ENCODE measurements around the gene RYR3.
"Not testable (repeated sequence)": the region's sequence is repeated elsewhere in the genome, so short reads cannot be mapped to it uniquely, and the experiment has no call there.

The RYR3 gene

DNA sequence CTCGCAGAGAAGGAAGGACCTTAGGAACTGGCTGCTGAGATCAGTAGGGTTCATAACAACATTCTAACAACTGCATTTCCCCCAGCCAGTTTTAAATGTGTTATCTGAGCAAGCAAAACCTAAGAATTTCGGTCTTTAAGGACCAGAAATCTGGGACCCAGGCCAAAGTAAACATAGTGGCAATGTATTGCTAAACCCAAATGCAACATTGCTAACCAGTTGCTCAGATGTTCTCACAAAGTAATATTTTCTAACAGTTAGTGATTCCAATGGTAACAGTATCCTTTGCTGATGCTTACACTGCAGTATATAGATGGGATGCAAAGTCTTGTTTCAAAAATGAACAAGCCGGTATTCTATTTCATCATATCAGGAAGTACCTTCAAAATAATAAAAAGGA, 254.3 kb downstream of the RYR3 start:
- Histone ChIP-seq H3K4me2 (ENCODE audit: low read length) (no peak overlapping the region), H3K9me3 (ENCODE audit: control insufficient read depth, insufficient read depth, low read length) (no peaks in the 10 kb centered on the region), H3K27ac (ENCODE audit: low read depth, low read length) (no peak overlapping the region), H3K27me3 (ENCODE audit: control insufficient read depth, low read length) (no peaks in the 10 kb centered on the region), H3K36me3 (ENCODE audit: control insufficient read depth, low read length) (no peaks in the 10 kb centered on the region), H3K79me2 (ENCODE audit: control insufficient read depth, low read length) (no peaks in the 10 kb centered on the region), H3K4me3 (ENCODE audit: low read length) (no peak overlapping the region), H3K9me2 (replicated peaks; ENCODE audit: control insufficient read depth, low read length) (no peaks in the 10 kb centered on the region), H4K20me1 (ENCODE audit: control insufficient read depth, insufficient read depth, low read depth, low read length) (no peaks in the 10 kb centered on the region), H3F3A (ENCODE audit: control insufficient read depth, insufficient read depth) (no peaks in the 10 kb centered on the region), H3K4me1 (ENCODE audit: control insufficient read depth, low read length) (no peaks in the 10 kb centered on the region)
- TF ChIP-seq EZH2phosphoT487 (IDR thresholded peaks at IDR 0.05; ENCODE audit: borderline replicate concordance, low read length), result no peak

DNA sequence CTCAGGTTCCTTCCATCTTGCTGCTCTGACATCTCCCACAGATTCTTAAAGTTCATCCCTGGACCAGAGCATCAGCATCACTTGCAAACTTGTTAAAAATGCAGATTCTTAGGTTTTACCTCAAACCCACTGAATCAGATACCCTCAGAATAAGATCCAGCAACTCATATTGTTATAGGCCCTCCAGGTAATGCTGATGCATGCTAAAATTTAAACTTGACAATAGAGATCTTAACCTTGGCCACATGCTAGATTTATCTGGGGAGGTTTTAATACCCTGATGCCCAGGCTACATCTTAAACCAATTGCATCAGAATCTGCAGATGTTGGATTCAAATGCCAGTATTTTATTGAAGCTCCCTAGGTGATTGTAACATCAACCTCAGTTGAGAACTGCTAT, 256.9 kb downstream of the RYR3 start:
- no peaks in the 10 kb centered on the region for H3K9me2 ChIP-seq (replicated peaks; ENCODE audit: control insufficient read depth, low read length)
- TF ChIP-seq, protein P1, sequence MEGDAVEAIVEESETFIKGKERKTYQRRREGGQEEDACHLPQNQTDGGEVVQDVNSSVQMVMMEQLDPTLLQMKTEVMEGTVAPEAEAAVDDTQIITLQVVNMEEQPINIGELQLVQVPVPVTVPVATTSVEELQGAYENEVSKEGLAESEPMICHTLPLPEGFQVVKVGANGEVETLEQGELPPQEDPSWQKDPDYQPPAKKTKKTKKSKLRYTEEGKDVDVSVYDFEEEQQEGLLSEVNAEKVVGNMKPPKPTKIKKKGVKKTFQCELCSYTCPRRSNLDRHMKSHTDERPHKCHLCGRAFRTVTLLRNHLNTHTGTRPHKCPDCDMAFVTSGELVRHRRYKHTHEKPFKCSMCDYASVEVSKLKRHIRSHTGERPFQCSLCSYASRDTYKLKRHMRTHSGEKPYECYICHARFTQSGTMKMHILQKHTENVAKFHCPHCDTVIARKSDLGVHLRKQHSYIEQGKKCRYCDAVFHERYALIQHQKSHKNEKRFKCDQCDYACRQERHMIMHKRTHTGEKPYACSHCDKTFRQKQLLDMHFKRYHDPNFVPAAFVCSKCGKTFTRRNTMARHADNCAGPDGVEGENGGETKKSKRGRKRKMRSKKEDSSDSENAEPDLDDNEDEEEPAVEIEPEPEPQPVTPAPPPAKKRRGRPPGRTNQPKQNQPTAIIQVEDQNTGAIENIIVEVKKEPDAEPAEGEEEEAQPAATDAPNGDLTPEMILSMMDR (IDR thresholded peaks at IDR 0.05; ENCODE audit: low read depth, low read length, poor library complexity, severe bottlenecking), result no peak
- no peak for TF ChIP-seq EZH2phosphoT487 (IDR thresholded peaks at IDR 0.05; ENCODE audit: borderline replicate concordance, low read length)
- H3K27me3 ChIP-seq (ENCODE audit: control insufficient read depth, low read length), result no peaks in the 10 kb centered on the region
- no peak overlapping the region for H3K27ac ChIP-seq (ENCODE audit: low read depth, low read length)
- H3K4me2 ChIP-seq (ENCODE audit: low read length), result no peak overlapping the region
- H3K9me3 ChIP-seq (ENCODE audit: control insufficient read depth, insufficient read depth, low read length), result no peaks in the 10 kb centered on the region
- H4K20me1 ChIP-seq (ENCODE audit: control insufficient read depth, insufficient read depth, low read depth, low read length), result no peaks in the 10 kb centered on the region
- H3K36me3 ChIP-seq (ENCODE audit: control insufficient read depth, low read length), result no peaks in the 10 kb centered on the region
- H3K4me3 ChIP-seq (ENCODE audit: low read length), result no peak overlapping the region
- H3K79me2 ChIP-seq (ENCODE audit: control insufficient read depth, low read length), result no peaks in the 10 kb centered on the region
- no peaks in the 10 kb centered on the region for H3F3A ChIP-seq (ENCODE audit: control insufficient read depth, insufficient read depth)
- no peaks in the 10 kb centered on the region for H3K4me1 ChIP-seq (ENCODE audit: control insufficient read depth, low read length)

DNA sequence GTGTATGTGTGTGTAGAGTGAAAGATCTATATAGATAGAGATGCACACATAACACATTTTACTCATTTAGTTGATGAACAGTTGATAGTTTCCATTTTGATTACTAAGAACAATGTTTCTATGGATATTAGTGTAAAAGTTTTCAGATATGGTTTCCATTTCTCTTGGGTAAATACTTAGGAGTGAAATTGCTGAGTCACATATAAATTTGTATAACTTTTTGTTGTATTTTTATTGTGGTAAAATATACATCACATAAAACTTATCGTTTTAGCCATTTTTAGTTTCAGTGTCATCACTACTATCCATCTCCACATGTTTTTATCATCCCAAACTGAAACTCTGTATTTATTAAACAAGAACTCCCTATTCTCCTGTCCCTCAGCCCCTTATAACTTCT, 258.3 kb downstream of the RYR3 start:
- Histone ChIP-seq H3K79me2 (ENCODE audit: control insufficient read depth, low read length) (no peaks in the 10 kb centered on the region), H3K4me3 (ENCODE audit: low read length) (no peak overlapping the region), H3F3A (ENCODE audit: control insufficient read depth, insufficient read depth) (no peaks in the 10 kb centered on the region), H3K4me1 (ENCODE audit: control insufficient read depth, low read length) (no peaks in the 10 kb centered on the region), H4K20me1 (ENCODE audit: control insufficient read depth, insufficient read depth, low read depth, low read length) (no peaks in the 10 kb centered on the region), H3K9me3 (ENCODE audit: control insufficient read depth, insufficient read depth, low read length) (no peaks in the 10 kb centered on the region), H3K27me3 (ENCODE audit: control insufficient read depth, low read length) (no peaks in the 10 kb centered on the region), H3K4me2 (ENCODE audit: low read length) (no peak overlapping the region), H3K9me2 (replicated peaks; ENCODE audit: control insufficient read depth, low read length) (no peaks in the 10 kb centered on the region), H3K27ac (ENCODE audit: low read depth, low read length) (no peak overlapping the region), H3K36me3 (ENCODE audit: control insufficient read depth, low read length) (no peaks in the 10 kb centered on the region)
- TF ChIP-seq EZH2phosphoT487 (IDR thresholded peaks at IDR 0.05; ENCODE audit: borderline replicate concordance, low read length), result no peak
- TF ChIP-seq, protein P1 (IDR thresholded peaks at IDR 0.05; ENCODE audit: low read depth, low read length, poor library complexity, severe bottlenecking), result no peak

DNA sequence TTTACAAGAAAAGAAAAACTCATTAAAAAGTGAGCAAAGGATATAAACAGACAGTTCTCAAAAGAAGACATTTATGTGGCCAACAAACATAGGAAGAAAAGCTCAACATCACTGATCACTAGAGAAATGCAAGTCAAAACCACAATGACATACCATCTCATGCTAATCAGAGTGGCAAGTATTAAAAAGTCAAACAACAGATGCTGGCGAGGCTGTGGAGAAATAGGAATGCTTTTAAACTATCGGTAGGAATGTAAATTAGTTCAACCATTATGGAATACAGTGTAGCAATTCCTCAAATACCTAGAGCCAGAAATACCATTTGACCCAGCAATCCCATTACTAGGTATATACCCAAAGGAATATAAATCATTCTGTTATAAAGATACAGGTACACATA, 267.1 kb downstream of the RYR3 start:
- H3K27ac ChIP-seq (ENCODE audit: low read depth, low read length); H3K4me2 ChIP-seq (ENCODE audit: low read length); H3K9me2 ChIP-seq (replicated peaks; ENCODE audit: control insufficient read depth, low read length); H3K27me3 ChIP-seq (ENCODE audit: control insufficient read depth, low read length); H3K4me3 ChIP-seq (ENCODE audit: low read length); H3F3A ChIP-seq (ENCODE audit: control insufficient read depth, insufficient read depth); H4K20me1 ChIP-seq (ENCODE audit: control insufficient read depth, insufficient read depth, low read depth, low read length); H3K79me2 ChIP-seq (ENCODE audit: control insufficient read depth, low read length); H3K4me1 ChIP-seq (ENCODE audit: control insufficient read depth, low read length); H3K36me3 ChIP-seq (ENCODE audit: control insufficient read depth, low read length); H3K9me3 ChIP-seq (ENCODE audit: control insufficient read depth, insufficient read depth, low read length): not testable (repeated sequence)

Measured in DOHH2 (cell line).